Ovary (tissue), 3 donors: ENCODE data around the gene NAV2.

ENCODE experiments used
- CTCF ChIP-seq, 3 donors: fragments of 450-650 bp in 2 of 3; fragments of 200-600 bp in 1 of 3; IDR thresholded peaks; one replicate each; pipeline versions ENCODE4 v1.5.1 to v1.8.0; 2016 to 2022; ENCODE audit warnings: antibody characterized with exemption in 3 of 3, mild to moderate bottlenecking in 1 of 3
- POLR2A ChIP-seq: fragments of 450-650 bp; IDR thresholded peaks from one replicate; pipeline ENCODE4 v1.6.1; 2017; ENCODE audit warnings: antibody characterized with exemption, mild to moderate bottlenecking, moderate library complexity
- donor health status: DM: no; HTN: no; CAD: no.

- TF ChIP-seq CTCF (IDR thresholded peaks at IDR 0.05) (no peak), POLR2A (no peak)
Measured at GRCh38 chr11:19866037-19866436, 153.4 kb downstream of the NAV2 start.
